Measurements from ENCODE around the gene CCR3.

The CCR3 gene

GRCh38 chr3:46277476-46277875, 35.2 kb downstream of the CCR3 start:
- no peak overlapping the region for H3K27ac ChIP-seq
- POLR2A ChIA-PET (ENCODE audit: low non-redundant PET) = no interaction called here
- CTCF ChIA-PET = no interaction called here

GRCh38 chr3:46278816-46279672, 36.8 kb downstream of the CCR3 start:
- POLR2A ChIA-PET (ENCODE audit: low non-redundant PET) = no interaction called here
- no peak for DNase-seq (ENCODE audit: low spot score)
- TF ChIP-seq CTCF (conservative IDR thresholded peaks at IDR 0.05; ENCODE audit: low read depth) = no peak
- CTCF ChIA-PET = interaction anchor here (0.7 kb wide), 1 partner anchor 74 kb away, joined by 4 read pairs; no protein-coding TSS in a partner anchor
- H3K27ac ChIP-seq = no peak overlapping the region

More at GRCh38 chr3:46277476-46277875, 35.2 kb downstream of the CCR3 start:
- DNase-seq (ENCODE audit: low spot score) = no peak
- TF ChIP-seq CTCF (conservative IDR thresholded peaks at IDR 0.05; ENCODE audit: low read depth) = no peak

GRCh38 chr3:46280105-46280797, 38.0 kb downstream of the CCR3 start:
- ChIA-PET CTCF (no interaction called here), POLR2A (ENCODE audit: low non-redundant PET) (no interaction called here)
- TF ChIP-seq CTCF (conservative IDR thresholded peaks at IDR 0.05; ENCODE audit: low read depth) = no peak
- DNase-seq (ENCODE audit: low spot score) = peak; percentile 52
- no peak overlapping the region for H3K27ac ChIP-seq

- ChIA-PET POLR2A (ENCODE audit: low non-redundant PET) (no interaction called here), CTCF (no interaction called here)
- H3K27ac ChIP-seq = no peak overlapping the region
- TF ChIP-seq CTCF (conservative IDR thresholded peaks at IDR 0.05; ENCODE audit: low read depth) = no peak
- no peak for DNase-seq (ENCODE audit: low spot score)
Measured at GRCh38 chr3:46281551-46281950, 39.3 kb downstream of the CCR3 start.

GRCh38 chr3:46282041-46282440, 39.8 kb downstream of the CCR3 start:
- ChIA-PET POLR2A (ENCODE audit: low non-redundant PET) (no interaction called here), CTCF (no interaction called here)
- no peak overlapping the region for H3K27ac ChIP-seq
- TF ChIP-seq CTCF (conservative IDR thresholded peaks at IDR 0.05; ENCODE audit: low read depth) = no peak
- no peak for DNase-seq (ENCODE audit: low spot score)

GRCh38 chr3:46282696-46283095, 40.4 kb downstream of the CCR3 start:
- ChIA-PET CTCF (no interaction called here), POLR2A (ENCODE audit: low non-redundant PET) (no interaction called here)
- no peak overlapping the region for H3K27ac ChIP-seq
- TF ChIP-seq CTCF (conservative IDR thresholded peaks at IDR 0.05; ENCODE audit: low read depth) = no peak
- DNase-seq (ENCODE audit: low spot score) = no peak
